ENCODE data around the gene OR51G2.
A peak's percentile ranks its signal among the peaks of the same experiment; 100 is the strongest.

OR51G2 gene

GRCh38 chr11:4922304-4922703 is 3.2 kb upstream of the OR51G2 start:
- TF ChIP-seq CTCF (IDR thresholded peaks at IDR 0.05; ENCODE audit: poor library complexity, severe bottlenecking): no peak
- no peak for ATAC-seq (ENCODE audit: low read depth)
- Histone ChIP-seq H3K9me3 (ENCODE audit: severe bottlenecking) (no peaks in the 10 kb centered on the region), H3K4me1 (ENCODE audit: insufficient read depth, poor library complexity, severe bottlenecking) (no peaks in the 10 kb centered on the region), H3K27me3 (ENCODE audit: insufficient read depth, poor library complexity, severe bottlenecking) (no peaks in the 10 kb centered on the region), H3K27ac (ENCODE audit: poor library complexity, severe bottlenecking) (no peak overlapping the region), H3K36me3 (ENCODE audit: low read depth) (no peaks in the 10 kb centered on the region), H3K4me3 (ENCODE audit: severe bottlenecking) (no peak overlapping the region)
- no peak for DNase-seq (ENCODE audit: low spot score)

GRCh38 chr11:4921796-4922195 is 2.6 kb upstream of the OR51G2 start:
- no peak overlapping the region for H3K27ac ChIP-seq (ENCODE audit: poor library complexity, severe bottlenecking)
- no peak overlapping the region for H3K4me3 ChIP-seq (ENCODE audit: severe bottlenecking)
- ATAC-seq (ENCODE audit: low read depth) (no peak), DNase-seq (ENCODE audit: low spot score) (no peak)
- no peaks in the 10 kb centered on the region for H3K27me3 ChIP-seq (ENCODE audit: insufficient read depth, poor library complexity, severe bottlenecking)
- no peak for TF ChIP-seq CTCF (IDR thresholded peaks at IDR 0.05; ENCODE audit: poor library complexity, severe bottlenecking)
- H3K4me1 ChIP-seq (ENCODE audit: insufficient read depth, poor library complexity, severe bottlenecking): no peaks in the 10 kb centered on the region
- no peaks in the 10 kb centered on the region for H3K36me3 ChIP-seq (ENCODE audit: low read depth)
- no peaks in the 10 kb centered on the region for H3K9me3 ChIP-seq (ENCODE audit: severe bottlenecking)

- TF ChIP-seq CTCF (IDR thresholded peaks at IDR 0.05; ENCODE audit: poor library complexity, severe bottlenecking): no peak
- no peaks in the 10 kb centered on the region for H3K36me3 ChIP-seq (ENCODE audit: low read depth)
- no peak overlapping the region for H3K4me3 ChIP-seq (ENCODE audit: severe bottlenecking)
- H3K27ac ChIP-seq (ENCODE audit: poor library complexity, severe bottlenecking): no peak overlapping the region
- no peaks in the 10 kb centered on the region for H3K4me1 ChIP-seq (ENCODE audit: insufficient read depth, poor library complexity, severe bottlenecking)
- DNase-seq (ENCODE audit: low spot score): no peak
- H3K9me3 ChIP-seq (ENCODE audit: severe bottlenecking): no peaks in the 10 kb centered on the region
- no peak for ATAC-seq (ENCODE audit: low read depth)
- no peaks in the 10 kb centered on the region for H3K27me3 ChIP-seq (ENCODE audit: insufficient read depth, poor library complexity, severe bottlenecking)
Observed at GRCh38 chr11:4916581-4916980, 2.6 kb downstream of the OR51G2 start.

GRCh38 chr11:4903484-4903883 is 15.7 kb downstream of the OR51G2 start, which contains the start of gene OR51A7:
Gene OR51A7, plus strand, starts transcription at chr11:4903783. Its CDS starts 3,587 bp downstream, at chr11:4907370.
- no peaks in the 10 kb centered on the region for H3K27me3 ChIP-seq (ENCODE audit: insufficient read depth, poor library complexity, severe bottlenecking)
- no peaks in the 10 kb centered on the region for H3K36me3 ChIP-seq (ENCODE audit: low read depth)
- DNase-seq (ENCODE audit: low spot score): no peak
- TF ChIP-seq CTCF (IDR thresholded peaks at IDR 0.05; ENCODE audit: poor library complexity, severe bottlenecking): no peak
- no peak for ATAC-seq (ENCODE audit: low read depth)
- no peak within 1 kb of the TSS for H3K4me3 ChIP-seq (ENCODE audit: severe bottlenecking)
- no peaks in the 10 kb centered on the region for H3K9me3 ChIP-seq (ENCODE audit: severe bottlenecking)
- no peak within 1 kb of the TSS for H3K27ac ChIP-seq (ENCODE audit: poor library complexity, severe bottlenecking)
- no peaks in the 10 kb centered on the region for H3K4me1 ChIP-seq (ENCODE audit: insufficient read depth, poor library complexity, severe bottlenecking)

- TF ChIP-seq CTCF (IDR thresholded peaks at IDR 0.05; ENCODE audit: poor library complexity, severe bottlenecking): no peak
- H3K27ac ChIP-seq (ENCODE audit: poor library complexity, severe bottlenecking): no peak overlapping the region
- ATAC-seq (ENCODE audit: low read depth): peak; percentile 75
Observed at GRCh38 chr11:4891996-4892640, 27.0 kb downstream of the OR51G2 start.

More at GRCh38 chr11:4891996-4892640, 27.0 kb downstream of the OR51G2 start:
- H3K9me3 ChIP-seq (ENCODE audit: severe bottlenecking): no peaks in the 10 kb centered on the region
- DNase-seq (ENCODE audit: low spot score): no peak
- H3K27me3 ChIP-seq (ENCODE audit: insufficient read depth, poor library complexity, severe bottlenecking): no peaks in the 10 kb centered on the region
- H3K4me3 ChIP-seq (ENCODE audit: severe bottlenecking): no peak overlapping the region
- no peaks in the 10 kb centered on the region for H3K36me3 ChIP-seq (ENCODE audit: low read depth)
- H3K4me1 ChIP-seq (ENCODE audit: insufficient read depth, poor library complexity, severe bottlenecking): no peaks in the 10 kb centered on the region
